ENCODE results near the gene VPREB1.

VPREB1 gene

GRCh38 chr22:22210375-22210774 is 34.2 kb upstream of the VPREB1 start:
- DNase-seq (ENCODE audit: low read depth, low spot score): no peak
- Histone ChIP-seq H3K9me3 (ENCODE audit: low read depth, low read length) (no peaks in the 10 kb centered on the region), H3K36me3 (ENCODE audit: insufficient read depth, low read length) (no peaks in the 10 kb centered on the region), H3K27ac (no peak overlapping the region), H3K9ac (ENCODE audit: insufficient read length) (no peak overlapping the region), H3K4me3 (no peak overlapping the region)
- TF ChIP-seq EZH2 (IDR thresholded peaks at IDR 0.05) (no peak), POLR2AphosphoS5 (IDR thresholded peaks at IDR 0.05; ENCODE audit: borderline replicate concordance, low read depth, low read length) (no peak), FOXP2 (optimal IDR thresholded peaks at IDR 0.05; ENCODE audit: control extremely low read depth, extremely low read length, insufficient read depth) (no peak)

DNA sequence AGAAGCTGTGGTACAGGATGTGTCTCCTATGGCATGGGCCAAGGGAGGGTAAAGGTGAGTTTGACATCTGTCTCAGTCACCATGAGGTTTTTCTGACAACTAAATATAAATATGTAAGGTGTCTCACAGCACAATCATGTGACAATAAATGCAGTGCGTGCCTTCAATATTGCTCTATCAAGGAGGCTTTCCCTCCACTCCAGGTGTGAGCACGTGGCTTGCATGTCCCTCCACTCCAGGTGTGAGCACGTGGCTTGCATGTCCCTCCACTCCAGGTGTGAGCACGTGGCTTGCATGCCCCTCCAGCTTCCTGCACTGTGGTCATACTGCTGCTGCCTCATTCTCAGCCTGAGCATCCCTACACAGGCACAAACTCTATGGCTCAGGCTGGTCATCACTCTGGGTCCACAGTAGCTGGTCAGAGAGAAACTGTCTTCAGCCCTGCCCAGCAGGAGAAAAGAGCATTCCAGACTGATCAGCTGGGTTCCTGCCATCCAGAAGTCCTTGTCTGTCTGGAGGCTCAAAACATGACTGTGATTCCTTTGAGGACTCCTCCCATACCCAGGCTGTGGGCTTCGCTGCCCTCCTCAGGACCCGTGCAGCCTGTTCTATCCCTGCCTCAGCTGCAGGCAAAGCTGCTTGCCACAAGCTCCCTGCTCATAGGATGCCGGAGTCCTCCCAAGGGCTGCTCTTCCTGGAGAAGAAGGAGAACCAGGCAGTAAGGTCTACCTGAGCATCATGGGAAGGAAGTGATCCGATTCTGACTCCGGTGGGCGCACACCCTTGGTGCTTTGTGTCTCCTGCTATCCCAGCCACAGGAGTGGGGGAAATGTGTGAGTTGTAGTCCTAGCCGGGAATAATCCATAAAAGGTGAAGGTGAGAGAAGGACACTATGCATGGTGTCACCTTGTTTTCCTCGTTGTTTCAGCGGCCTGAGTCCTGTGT is 33.4 kb upstream of the VPREB1 start:
- Histone ChIP-seq H3K27ac (no peak overlapping the region), H3K36me3 (ENCODE audit: insufficient read depth, low read length) (no peaks in the 10 kb centered on the region), H3K4me3 (no peak overlapping the region), H3K9ac (ENCODE audit: insufficient read length) (no peak overlapping the region), H3K9me3 (ENCODE audit: low read depth, low read length) (no peaks in the 10 kb centered on the region)
- DNase-seq (ENCODE audit: low read depth, low spot score): no peak
- no peak for TF ChIP-seq POLR2AphosphoS5 (IDR thresholded peaks at IDR 0.05; ENCODE audit: borderline replicate concordance, low read depth, low read length)
- TF ChIP-seq FOXP2 (optimal IDR thresholded peaks at IDR 0.05; ENCODE audit: control extremely low read depth, extremely low read length, insufficient read depth): no peak
- TF ChIP-seq EZH2 (IDR thresholded peaks at IDR 0.05): no peak

- no peak overlapping the region for H3K9ac ChIP-seq (ENCODE audit: insufficient read length)
- DNase-seq (ENCODE audit: low read depth, low spot score): no peak
- TF ChIP-seq FOXP2 (optimal IDR thresholded peaks at IDR 0.05; ENCODE audit: control extremely low read depth, extremely low read length, insufficient read depth) (no peak), POLR2AphosphoS5 (IDR thresholded peaks at IDR 0.05; ENCODE audit: borderline replicate concordance, low read depth, low read length) (no peak), EZH2 (IDR thresholded peaks at IDR 0.05) (no peak)
These were observed 31.4 kb upstream of the VPREB1 start for GRCh38 chr22:22213231-22213630.

GRCh38 chr22:22214819-22215329 is 29.7 kb upstream of the VPREB1 start:
- Histone ChIP-seq H3K9ac (ENCODE audit: insufficient read length) (no peak overlapping the region), H3K9me3 (ENCODE audit: low read depth, low read length) (no peaks in the 10 kb centered on the region), H3K36me3 (ENCODE audit: insufficient read depth, low read length) (no peaks in the 10 kb centered on the region), H3K27ac (no peak overlapping the region), H3K4me3 (no peak overlapping the region)
- no peak for TF ChIP-seq EZH2 (IDR thresholded peaks at IDR 0.05)
- no peak for TF ChIP-seq POLR2AphosphoS5 (IDR thresholded peaks at IDR 0.05; ENCODE audit: borderline replicate concordance, low read depth, low read length)
- no peak for TF ChIP-seq FOXP2 (optimal IDR thresholded peaks at IDR 0.05; ENCODE audit: control extremely low read depth, extremely low read length, insufficient read depth)
- no peak for DNase-seq (ENCODE audit: low read depth, low spot score)

More at GRCh38 chr22:22213231-22213630, 31.4 kb upstream of the VPREB1 start:
- H3K36me3 ChIP-seq (ENCODE audit: insufficient read depth, low read length): no peaks in the 10 kb centered on the region
- no peaks in the 10 kb centered on the region for H3K9me3 ChIP-seq (ENCODE audit: low read depth, low read length)
- no peak overlapping the region for H3K27ac ChIP-seq
- H3K4me3 ChIP-seq: no peak overlapping the region

- no peak overlapping the region for H3K9ac ChIP-seq (ENCODE audit: insufficient read length)
- no peak for DNase-seq (ENCODE audit: low read depth, low spot score)
These were observed 28.7 kb upstream of the VPREB1 start for GRCh38 chr22:22215659-22216449.

GRCh38 chr22:22216450-22216959 is 28.1 kb upstream of the VPREB1 start:
- TF ChIP-seq EZH2 (IDR thresholded peaks at IDR 0.05): no peak
- TF ChIP-seq POLR2AphosphoS5 (IDR thresholded peaks at IDR 0.05; ENCODE audit: borderline replicate concordance, low read depth, low read length): no peak
- no peak for TF ChIP-seq FOXP2 (optimal IDR thresholded peaks at IDR 0.05; ENCODE audit: control extremely low read depth, extremely low read length, insufficient read depth)
- H3K9me3 ChIP-seq (ENCODE audit: low read depth, low read length): no peaks in the 10 kb centered on the region
- H3K4me3 ChIP-seq: no peak overlapping the region
- DNase-seq (ENCODE audit: low read depth, low spot score): no peak
- H3K36me3 ChIP-seq (ENCODE audit: insufficient read depth, low read length): no peaks in the 10 kb centered on the region
- no peak overlapping the region for H3K9ac ChIP-seq (ENCODE audit: insufficient read length)
- no peak overlapping the region for H3K27ac ChIP-seq

More at GRCh38 chr22:22215659-22216449, 28.7 kb upstream of the VPREB1 start:
- Histone ChIP-seq H3K36me3 (ENCODE audit: insufficient read depth, low read length) (no peaks in the 10 kb centered on the region), H3K9me3 (ENCODE audit: low read depth, low read length) (no peaks in the 10 kb centered on the region), H3K27ac (no peak overlapping the region), H3K4me3 (no peak overlapping the region)
- TF ChIP-seq EZH2 (IDR thresholded peaks at IDR 0.05) (no peak), POLR2AphosphoS5 (IDR thresholded peaks at IDR 0.05; ENCODE audit: borderline replicate concordance, low read depth, low read length) (no peak), FOXP2 (optimal IDR thresholded peaks at IDR 0.05; ENCODE audit: control extremely low read depth, extremely low read length, insufficient read depth) (no peak)

DNA sequence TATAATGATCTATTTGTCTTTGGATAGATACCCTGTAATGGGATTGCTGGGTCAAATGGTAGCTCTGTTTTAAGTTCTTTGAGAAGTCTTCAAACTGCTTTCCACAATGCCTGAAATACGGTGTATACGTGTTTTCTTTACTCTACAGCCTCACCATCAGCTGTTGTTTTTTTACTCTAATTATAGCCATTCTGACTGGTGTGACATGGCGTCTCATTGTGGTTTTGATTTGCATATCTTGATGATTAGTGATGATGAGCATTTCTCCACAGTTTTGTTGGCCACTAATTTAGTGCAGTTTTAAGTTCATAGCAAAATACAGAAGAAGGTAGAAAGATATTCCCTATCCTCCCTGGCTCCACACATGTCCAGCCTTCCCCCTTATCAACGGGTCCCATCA is 26.3 kb upstream of the VPREB1 start:
- no peak for DNase-seq (ENCODE audit: low read depth, low spot score)
- H3K4me3 ChIP-seq: no peak overlapping the region
- TF ChIP-seq EZH2 (IDR thresholded peaks at IDR 0.05): no peak
- TF ChIP-seq POLR2AphosphoS5 (IDR thresholded peaks at IDR 0.05; ENCODE audit: borderline replicate concordance, low read depth, low read length): no peak
- no peak for TF ChIP-seq FOXP2 (optimal IDR thresholded peaks at IDR 0.05; ENCODE audit: control extremely low read depth, extremely low read length, insufficient read depth)
- no peak overlapping the region for H3K9ac ChIP-seq (ENCODE audit: insufficient read length)
- H3K36me3 ChIP-seq (ENCODE audit: insufficient read depth, low read length): no peaks in the 10 kb centered on the region
- no peak overlapping the region for H3K27ac ChIP-seq
- H3K9me3 ChIP-seq (ENCODE audit: low read depth, low read length): no peaks in the 10 kb centered on the region

All from SK-N-MC (cell line).